ENCODE results near the gene PPARG. TPM values are rescaled to one million over a fixed set of nuclear protein-coding genes. Genes with fewer than 3 reads are reported as not detected.

Gene PPARG
- total and polyA plus RNA-seq, 4 donors, result 5.2 to 15.7 (median 7.0) TPM

DNA sequence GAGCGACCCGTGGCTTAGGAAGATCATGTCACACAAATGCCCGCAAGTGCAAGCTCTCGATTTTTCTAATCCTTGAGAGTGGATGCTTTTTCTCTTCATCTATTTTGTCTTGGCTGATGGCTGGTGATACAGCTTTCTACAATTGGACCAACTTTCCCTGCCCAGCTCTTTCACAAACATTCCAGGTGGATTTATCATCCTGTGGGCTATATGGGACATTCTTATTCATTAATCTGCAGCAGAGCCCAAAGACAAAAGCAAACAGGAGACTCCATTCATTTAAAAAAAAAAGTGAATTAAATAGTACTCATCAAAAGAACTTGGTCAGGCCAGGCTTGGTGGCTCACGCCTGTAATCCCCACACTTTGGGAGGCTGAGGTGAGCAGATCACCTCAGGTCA lies 181.2 kb downstream of the PPARG start:
- WGBS, result 97% methylated on average over 5 of the region's 5 CpGs
- Histone ChIP-seq H3K9me3 (ENCODE audit: control insufficient read depth in 4 of 4, low read length in 3 of 4) (no peaks in the 10 kb centered on the region), H3K36me3 (ENCODE audit: control insufficient read depth in 4 of 4, insufficient read depth in 3 of 4, low read depth in 1 of 4, low read length in 3 of 4) (no peaks in the 10 kb centered on the region), H3K4me1 (ENCODE audit: control insufficient read depth in 4 of 4, insufficient read depth in 4 of 4, low read length in 3 of 4) (no peaks in the 10 kb centered on the region), H3K27ac (ENCODE audit: low read depth in 1 of 2, low read length in 2 of 2) (no peak overlapping the region), H3K9ac (ENCODE audit: low read depth in 1 of 2, low read length in 2 of 2) (no peak overlapping the region), H3K4me3 (ENCODE audit: low read depth in 1 of 3, low read length in 3 of 3) (no peak overlapping the region), H3K27me3 (ENCODE audit: control insufficient read depth in 4 of 4, insufficient read depth in 4 of 4, low read length in 3 of 4) (no peaks in the 10 kb centered on the region)
- DNase-seq (ENCODE audit: low spot score), result no peak
- TF ChIP-seq JUND (IDR thresholded peaks at IDR 0.05), result no peak
- TF ChIP-seq YY1 (IDR thresholded peaks at IDR 0.05), result no peak
- TF ChIP-seq, protein P1, sequence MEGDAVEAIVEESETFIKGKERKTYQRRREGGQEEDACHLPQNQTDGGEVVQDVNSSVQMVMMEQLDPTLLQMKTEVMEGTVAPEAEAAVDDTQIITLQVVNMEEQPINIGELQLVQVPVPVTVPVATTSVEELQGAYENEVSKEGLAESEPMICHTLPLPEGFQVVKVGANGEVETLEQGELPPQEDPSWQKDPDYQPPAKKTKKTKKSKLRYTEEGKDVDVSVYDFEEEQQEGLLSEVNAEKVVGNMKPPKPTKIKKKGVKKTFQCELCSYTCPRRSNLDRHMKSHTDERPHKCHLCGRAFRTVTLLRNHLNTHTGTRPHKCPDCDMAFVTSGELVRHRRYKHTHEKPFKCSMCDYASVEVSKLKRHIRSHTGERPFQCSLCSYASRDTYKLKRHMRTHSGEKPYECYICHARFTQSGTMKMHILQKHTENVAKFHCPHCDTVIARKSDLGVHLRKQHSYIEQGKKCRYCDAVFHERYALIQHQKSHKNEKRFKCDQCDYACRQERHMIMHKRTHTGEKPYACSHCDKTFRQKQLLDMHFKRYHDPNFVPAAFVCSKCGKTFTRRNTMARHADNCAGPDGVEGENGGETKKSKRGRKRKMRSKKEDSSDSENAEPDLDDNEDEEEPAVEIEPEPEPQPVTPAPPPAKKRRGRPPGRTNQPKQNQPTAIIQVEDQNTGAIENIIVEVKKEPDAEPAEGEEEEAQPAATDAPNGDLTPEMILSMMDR (IDR thresholded peaks at IDR 0.05; ENCODE audit: low read depth, low read length, missing input control), result no peak
- TF ChIP-seq HNF4A (conservative IDR thresholded peaks at IDR 0.05), result no peak
- TF ChIP-seq, protein P2, sequence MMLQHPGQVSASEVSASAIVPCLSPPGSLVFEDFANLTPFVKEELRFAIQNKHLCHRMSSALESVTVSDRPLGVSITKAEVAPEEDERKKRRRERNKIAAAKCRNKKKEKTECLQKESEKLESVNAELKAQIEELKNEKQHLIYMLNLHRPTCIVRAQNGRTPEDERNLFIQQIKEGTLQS (IDR thresholded peaks at IDR 0.05), result no peak

DNA sequence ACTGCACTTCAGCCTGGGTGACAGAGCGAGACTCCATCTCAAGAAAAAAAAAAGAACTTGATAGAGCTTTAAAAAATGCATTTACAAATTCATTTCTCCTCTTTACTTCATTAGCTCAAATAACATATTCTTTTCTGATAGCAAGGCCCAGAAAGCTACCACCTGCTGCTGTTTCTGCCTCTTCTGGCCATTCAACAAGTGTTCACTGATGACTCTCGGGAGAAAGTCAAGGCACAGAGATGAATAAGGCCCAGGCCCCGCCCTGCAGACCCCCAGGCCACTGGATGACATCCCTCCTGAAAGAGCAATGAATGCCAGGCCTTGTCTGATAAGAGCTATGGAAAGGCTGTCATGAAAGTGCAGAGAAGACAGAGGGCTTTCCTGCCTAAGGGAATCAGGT lies 181.8 kb downstream of the PPARG start:
- 93% methylated on average over 3 of the region's 3 CpGs for WGBS
- H3K9ac ChIP-seq (ENCODE audit: low read depth in 1 of 2, low read length in 2 of 2), result no peak overlapping the region
- no peak for DNase-seq (ENCODE audit: low spot score)
- H3K9me3 ChIP-seq (ENCODE audit: control insufficient read depth in 4 of 4, low read length in 3 of 4), result no peaks in the 10 kb centered on the region
- H3K4me1 ChIP-seq (ENCODE audit: control insufficient read depth in 4 of 4, insufficient read depth in 4 of 4, low read length in 3 of 4), result no peaks in the 10 kb centered on the region
- H3K27me3 ChIP-seq (ENCODE audit: control insufficient read depth in 4 of 4, insufficient read depth in 4 of 4, low read length in 3 of 4), result no peaks in the 10 kb centered on the region
- TF ChIP-seq TAF1 (conservative IDR thresholded peaks at IDR 0.05) (no peak), FOXA1 (IDR thresholded peaks at IDR 0.05) (no peak), YY1 (IDR thresholded peaks at IDR 0.05) (no peak), HNF4A (conservative IDR thresholded peaks at IDR 0.05) (no peak)
- TF ChIP-seq, protein P3, sequence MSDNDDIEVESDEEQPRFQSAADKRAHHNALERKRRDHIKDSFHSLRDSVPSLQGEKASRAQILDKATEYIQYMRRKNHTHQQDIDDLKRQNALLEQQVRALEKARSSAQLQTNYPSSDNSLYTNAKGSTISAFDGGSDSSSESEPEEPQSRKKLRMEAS (IDR thresholded peaks at IDR 0.05), result no peak
- H3K27ac ChIP-seq (ENCODE audit: low read depth in 1 of 2, low read length in 2 of 2), result no peak overlapping the region
- H3K4me3 ChIP-seq (ENCODE audit: low read depth in 1 of 3, low read length in 3 of 3), result no peak overlapping the region
- no peaks in the 10 kb centered on the region for H3K36me3 ChIP-seq (ENCODE audit: control insufficient read depth in 4 of 4, insufficient read depth in 3 of 4, low read depth in 1 of 4, low read length in 3 of 4)

DNA sequence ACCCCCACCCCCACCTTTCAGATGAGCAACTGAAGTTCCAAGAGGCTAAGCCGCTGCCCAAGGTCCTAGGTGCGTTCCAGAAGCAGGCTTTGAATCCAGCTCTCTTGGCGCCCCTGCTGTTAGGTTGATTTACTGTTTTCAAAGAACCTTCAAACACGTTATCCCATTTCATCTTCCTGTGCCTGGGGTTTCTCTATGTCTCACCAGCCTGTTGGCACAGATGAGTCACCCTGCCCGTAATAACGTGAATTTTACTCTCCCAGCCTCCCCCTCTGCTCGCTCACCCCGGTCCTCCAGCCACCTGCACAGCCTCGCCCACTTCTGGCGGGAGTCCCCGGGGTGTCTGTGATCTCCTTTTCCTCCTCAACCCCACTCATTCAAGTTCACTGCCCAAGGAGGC lies 182.4 kb downstream of the PPARG start:
- TF ChIP-seq TAF1 (conservative IDR thresholded peaks at IDR 0.05), result no peak
- TF ChIP-seq EGR1 (IDR thresholded peaks at IDR 0.05; ENCODE audit: low read depth in 2 of 2), result no peak
- TF ChIP-seq HNF4A (conservative IDR thresholded peaks at IDR 0.05), result no peak
- TF ChIP-seq, protein P2 (IDR thresholded peaks at IDR 0.05), result no peak
- no peak for TF ChIP-seq RAD21 (IDR thresholded peaks at IDR 0.05)
- TF ChIP-seq YY1 (IDR thresholded peaks at IDR 0.05), result no peak
- no peak for TF ChIP-seq SP1 (IDR thresholded peaks at IDR 0.05)
- TF ChIP-seq, protein P4, sequence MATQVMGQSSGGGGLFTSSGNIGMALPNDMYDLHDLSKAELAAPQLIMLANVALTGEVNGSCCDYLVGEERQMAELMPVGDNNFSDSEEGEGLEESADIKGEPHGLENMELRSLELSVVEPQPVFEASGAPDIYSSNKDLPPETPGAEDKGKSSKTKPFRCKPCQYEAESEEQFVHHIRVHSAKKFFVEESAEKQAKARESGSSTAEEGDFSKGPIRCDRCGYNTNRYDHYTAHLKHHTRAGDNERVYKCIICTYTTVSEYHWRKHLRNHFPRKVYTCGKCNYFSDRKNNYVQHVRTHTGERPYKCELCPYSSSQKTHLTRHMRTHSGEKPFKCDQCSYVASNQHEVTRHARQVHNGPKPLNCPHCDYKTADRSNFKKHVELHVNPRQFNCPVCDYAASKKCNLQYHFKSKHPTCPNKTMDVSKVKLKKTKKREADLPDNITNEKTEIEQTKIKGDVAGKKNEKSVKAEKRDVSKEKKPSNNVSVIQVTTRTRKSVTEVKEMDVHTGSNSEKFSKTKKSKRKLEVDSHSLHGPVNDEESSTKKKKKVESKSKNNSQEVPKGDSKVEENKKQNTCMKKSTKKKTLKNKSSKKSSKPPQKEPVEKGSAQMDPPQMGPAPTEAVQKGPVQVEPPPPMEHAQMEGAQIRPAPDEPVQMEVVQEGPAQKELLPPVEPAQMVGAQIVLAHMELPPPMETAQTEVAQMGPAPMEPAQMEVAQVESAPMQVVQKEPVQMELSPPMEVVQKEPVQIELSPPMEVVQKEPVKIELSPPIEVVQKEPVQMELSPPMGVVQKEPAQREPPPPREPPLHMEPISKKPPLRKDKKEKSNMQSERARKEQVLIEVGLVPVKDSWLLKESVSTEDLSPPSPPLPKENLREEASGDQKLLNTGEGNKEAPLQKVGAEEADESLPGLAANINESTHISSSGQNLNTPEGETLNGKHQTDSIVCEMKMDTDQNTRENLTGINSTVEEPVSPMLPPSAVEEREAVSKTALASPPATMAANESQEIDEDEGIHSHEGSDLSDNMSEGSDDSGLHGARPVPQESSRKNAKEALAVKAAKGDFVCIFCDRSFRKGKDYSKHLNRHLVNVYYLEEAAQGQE (IDR thresholded peaks at IDR 0.05), result no peak
- TF ChIP-seq NR2F2 (IDR thresholded peaks at IDR 0.05), result no peak
- TF ChIP-seq, protein P1 (IDR thresholded peaks at IDR 0.05; ENCODE audit: low read depth, low read length, missing input control), result no peak
- no peak for TF ChIP-seq RXRA (IDR thresholded peaks at IDR 0.05)
- TF ChIP-seq, protein P3 (IDR thresholded peaks at IDR 0.05), result no peak
- TF ChIP-seq JUND (IDR thresholded peaks at IDR 0.05), result no peak
- no peak for TF ChIP-seq FOXA1 (IDR thresholded peaks at IDR 0.05)
- no peaks in the 10 kb centered on the region for H3K9me3 ChIP-seq (ENCODE audit: control insufficient read depth in 4 of 4, low read length in 3 of 4)
- H3K4me1 ChIP-seq (ENCODE audit: control insufficient read depth in 4 of 4, insufficient read depth in 4 of 4, low read length in 3 of 4), result no peaks in the 10 kb centered on the region
- H3K4me3 ChIP-seq (ENCODE audit: low read depth in 1 of 3, low read length in 3 of 3), result no peak overlapping the region
- no peaks in the 10 kb centered on the region for H3K36me3 ChIP-seq (ENCODE audit: control insufficient read depth in 4 of 4, insufficient read depth in 3 of 4, low read depth in 1 of 4, low read length in 3 of 4)
- H3K9ac ChIP-seq (ENCODE audit: low read depth in 1 of 2, low read length in 2 of 2), result no peak overlapping the region
- no peak for DNase-seq (ENCODE audit: low spot score)
- H3K27ac ChIP-seq (ENCODE audit: low read depth in 1 of 2, low read length in 2 of 2), result no peak overlapping the region
- 83% methylated on average over 11 of the region's 11 CpGs for WGBS
- H3K27me3 ChIP-seq (ENCODE audit: control insufficient read depth in 4 of 4, insufficient read depth in 4 of 4, low read length in 3 of 4), result no peaks in the 10 kb centered on the region
